Left ventricle myocardium superior (tissue), 1 donor: ENCODE results near the gene MAPK8IP2. TPM values are rescaled to one million over a fixed set of nuclear protein-coding genes. Genes with fewer than 3 reads are reported as not detected.
A peak's percentile ranks its signal among the peaks of the same experiment; 100 is the strongest.
"Not testable (repeated sequence)": the region's sequence is repeated elsewhere in the genome, so short reads cannot be mapped to it uniquely, and the experiment has no call there.

Experiments
- ATAC-seq: fragments of 200-7000 bp; cut with Tn5 transposase; one replicate; pipeline ENCODE4 v1.9.1; 2020; ENCODE audit warnings: mild to moderate bottlenecking, moderate library complexity
- DNase-seq: peaks from one replicate; pipeline ENCODE4 v3.0.0-alpha.2; 2020
- intact Hi-C: fragments of 100-400 bp; cut with micrococcal nuclease; formaldehyde crosslinking; loops from one replicate; pipeline ENCODE4 v1.11.0; 2022
- total RNA-seq: library from RNA; stranded (reverse); fragmentation: NEBNext Ultra II Directional; extraction: Animal tissue kit (Norgen Biotek cat#: 25700); gene quantifications from one replicate; pipeline ENCODE4 v1.2.1, GENCODE V29; 2021
- donor health status: DM: no; HTN: yes; CAD: no; lungs with severe emphysema.

The MAPK8IP2 gene
- total RNA-seq, 1 donor from 2014 or later, result 0.57 TPM

DNA sequence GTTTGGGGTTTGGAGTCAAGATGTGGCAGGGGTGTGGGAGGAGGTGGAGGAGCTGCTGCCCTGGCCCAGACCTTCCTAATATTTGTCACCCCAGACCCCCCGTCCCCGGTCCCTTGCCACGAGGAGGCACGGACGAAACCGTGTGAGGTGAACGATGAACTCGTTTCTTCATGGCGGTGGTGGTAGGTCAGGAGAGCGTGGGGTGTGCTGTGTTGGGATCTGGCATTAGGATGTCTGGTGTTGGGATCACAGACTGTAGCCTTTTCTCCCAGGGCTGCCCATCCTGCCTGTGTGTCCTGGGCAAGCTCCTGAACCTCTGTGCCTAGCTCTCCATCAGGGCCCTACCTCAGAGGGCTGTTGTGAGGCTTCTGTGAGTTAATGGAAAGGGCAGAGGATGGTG lies 8.4 kb downstream of the MAPK8IP2 start:
- no peak for ATAC-seq

DNA sequence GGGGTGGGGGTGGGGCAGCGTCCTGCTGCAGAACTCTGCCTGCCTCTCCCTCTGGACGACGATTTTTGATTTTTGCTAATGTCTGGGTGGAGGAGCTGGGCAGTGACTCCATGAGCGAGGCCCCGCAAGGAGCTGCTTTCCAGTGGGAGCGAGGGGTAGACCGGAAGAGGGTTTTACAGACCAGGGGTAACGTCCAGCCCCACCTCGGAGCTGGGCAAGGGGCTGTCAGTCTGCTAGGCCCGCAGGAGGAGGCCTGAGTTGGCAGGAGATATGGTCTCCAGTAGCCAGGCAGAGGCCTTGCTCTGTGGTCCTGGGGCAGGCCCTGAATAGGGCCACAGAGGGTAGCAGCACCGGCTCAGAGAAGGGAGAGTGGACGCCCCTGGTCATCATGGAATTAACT lies 9.0 kb downstream of the MAPK8IP2 start:
- DNase-seq (no peak), ATAC-seq (no peak)
- intact Hi-C loops, result no loop called here

More for the DNA sequence above, 8.4 kb downstream of the MAPK8IP2 start:
- intact Hi-C loops, result no loop called here
- DNase-seq, result no peak

DNA sequence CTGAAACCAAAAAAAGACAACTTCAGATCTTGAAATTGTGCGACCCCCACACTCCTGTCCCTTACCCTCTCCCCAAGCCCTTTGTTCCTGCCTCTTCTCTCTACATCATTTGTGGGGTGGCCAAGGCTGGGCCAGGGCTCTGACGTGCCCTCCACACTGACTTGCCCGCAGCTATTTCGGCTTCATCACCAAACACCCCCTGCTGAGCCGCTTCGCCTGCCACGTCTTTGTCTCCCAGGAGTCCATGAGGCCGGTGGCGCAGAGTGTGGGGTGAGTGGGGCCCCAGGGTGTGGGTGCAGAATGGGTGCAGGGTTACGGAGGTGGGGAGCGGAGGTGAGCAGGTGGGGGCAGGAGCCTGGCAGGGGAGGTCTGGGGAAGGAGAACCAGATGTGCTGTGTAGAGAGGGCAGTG lies 9.5 kb downstream of the MAPK8IP2 start:
- DNase-seq (no peak), ATAC-seq (no peak)
- intact Hi-C loops, result no loop called here

DNA sequence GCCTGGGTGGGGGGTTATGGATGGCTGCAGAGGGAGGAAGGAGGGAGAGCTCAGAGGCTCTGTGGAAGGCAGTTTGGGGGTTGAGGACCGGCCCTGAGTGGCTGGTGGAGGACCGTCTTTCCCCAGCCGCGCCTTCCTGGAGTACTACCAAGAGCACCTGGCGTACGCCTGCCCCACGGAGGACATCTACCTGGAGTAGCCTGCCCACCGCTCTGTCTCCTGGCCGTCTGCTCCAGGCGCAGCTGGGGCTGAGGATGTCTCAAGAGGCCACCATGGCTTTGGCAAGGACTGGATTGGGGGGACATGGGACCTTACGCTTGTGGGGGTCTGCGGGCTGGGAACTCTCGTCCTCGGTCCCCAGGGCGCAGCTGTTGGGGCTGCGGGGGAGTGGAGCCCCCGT lies 10.0 kb downstream of the MAPK8IP2 start:
- DNase-seq (no peak), ATAC-seq (no peak)
- intact Hi-C loops, result no loop called here

DNA sequence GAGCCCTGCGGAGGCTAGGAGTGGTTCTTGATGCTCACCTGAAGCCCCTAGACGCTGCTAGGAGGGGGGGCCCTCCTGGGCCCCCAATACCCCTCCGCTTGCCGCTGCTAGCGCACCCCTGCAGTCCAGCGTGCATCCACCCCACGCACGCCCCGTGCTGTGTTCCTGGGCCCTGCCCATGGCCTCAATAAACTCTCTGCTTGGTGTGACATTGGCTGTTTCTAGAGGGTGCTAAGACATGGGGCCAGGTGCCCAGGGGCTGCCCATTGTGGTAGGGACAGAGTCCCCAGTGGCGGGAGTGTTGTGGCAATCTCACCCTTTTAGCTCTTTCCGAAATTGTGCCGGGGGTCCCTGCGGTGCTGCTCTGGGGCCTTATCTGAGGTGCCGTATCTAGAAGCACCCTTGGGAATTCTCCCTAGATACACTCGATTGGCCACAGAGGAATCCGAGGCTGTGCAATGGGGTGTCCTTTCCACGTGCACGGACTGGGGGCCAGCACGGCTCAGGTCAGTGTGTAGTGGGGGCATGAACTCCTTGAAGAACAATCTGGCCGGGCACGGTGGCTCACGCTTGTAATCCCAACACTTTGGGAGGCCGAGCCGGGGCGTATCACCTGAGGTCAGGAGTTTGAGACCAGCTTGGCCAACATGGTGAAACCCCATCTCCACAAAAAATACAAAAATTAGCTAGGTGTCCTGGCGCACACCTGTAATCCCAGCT lies 10.9 kb downstream of the MAPK8IP2 start:
- intact Hi-C loops, result no loop called here
- no peak for DNase-seq
- no peak for ATAC-seq

DNA sequence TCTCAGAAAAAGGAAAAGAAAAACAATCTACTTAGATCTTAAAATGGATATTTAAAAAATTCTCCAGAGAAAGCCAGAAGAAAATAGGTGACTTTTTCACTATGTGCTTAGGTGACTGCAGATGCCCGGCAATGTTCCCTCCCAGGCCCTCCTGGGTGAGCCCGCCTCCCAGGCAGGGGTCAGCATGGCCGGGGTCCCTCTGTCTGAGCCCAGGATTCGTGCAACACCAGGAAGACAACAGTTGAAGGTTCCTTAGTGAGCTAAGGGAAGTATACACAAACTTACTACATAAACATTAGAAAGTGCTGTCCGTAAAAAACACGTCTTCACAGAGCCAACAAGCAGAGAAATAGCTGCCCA lies 11.6 kb downstream of the MAPK8IP2 start:
- ATAC-seq (no peak), DNase-seq (no peak)
- intact Hi-C loops, result no loop called here

DNA sequence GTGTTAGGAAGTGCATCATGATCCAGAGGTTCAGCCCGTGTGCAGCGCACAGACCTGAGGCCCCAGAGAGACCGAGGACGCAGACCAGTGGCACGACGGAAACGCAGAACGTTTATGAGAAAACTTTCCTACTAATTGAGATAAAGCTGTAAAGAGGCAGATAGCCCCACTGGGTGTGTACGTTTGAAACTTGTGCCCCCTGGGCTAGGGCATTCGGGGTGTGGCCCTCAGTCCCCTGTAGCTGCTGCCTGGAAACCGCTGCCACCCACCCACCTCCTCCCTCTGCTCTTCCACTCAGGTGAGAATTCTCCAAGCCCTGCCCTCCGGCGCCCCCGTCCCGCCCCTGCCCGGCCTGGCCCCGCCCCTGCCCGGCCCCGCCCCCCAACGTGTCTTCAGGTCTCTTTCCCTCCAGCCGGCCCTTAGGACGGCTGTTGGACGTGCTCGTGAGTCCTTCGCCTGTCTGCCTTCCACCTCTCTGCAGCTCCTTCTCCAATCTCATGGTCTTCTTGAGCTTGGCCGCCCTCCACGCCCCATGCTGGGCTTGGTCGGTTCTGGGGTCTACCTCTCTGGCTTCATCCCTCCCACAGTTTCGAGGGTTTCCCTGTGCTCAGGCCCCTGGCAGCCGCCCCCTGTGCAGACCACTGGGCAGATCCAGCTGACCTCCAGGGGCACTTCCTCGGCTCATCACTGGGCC lies 12.1 kb downstream of the MAPK8IP2 start:
- intact Hi-C loops, result no loop called here
- DNase-seq (no peak), ATAC-seq (peak; percentile 15)

DNA sequence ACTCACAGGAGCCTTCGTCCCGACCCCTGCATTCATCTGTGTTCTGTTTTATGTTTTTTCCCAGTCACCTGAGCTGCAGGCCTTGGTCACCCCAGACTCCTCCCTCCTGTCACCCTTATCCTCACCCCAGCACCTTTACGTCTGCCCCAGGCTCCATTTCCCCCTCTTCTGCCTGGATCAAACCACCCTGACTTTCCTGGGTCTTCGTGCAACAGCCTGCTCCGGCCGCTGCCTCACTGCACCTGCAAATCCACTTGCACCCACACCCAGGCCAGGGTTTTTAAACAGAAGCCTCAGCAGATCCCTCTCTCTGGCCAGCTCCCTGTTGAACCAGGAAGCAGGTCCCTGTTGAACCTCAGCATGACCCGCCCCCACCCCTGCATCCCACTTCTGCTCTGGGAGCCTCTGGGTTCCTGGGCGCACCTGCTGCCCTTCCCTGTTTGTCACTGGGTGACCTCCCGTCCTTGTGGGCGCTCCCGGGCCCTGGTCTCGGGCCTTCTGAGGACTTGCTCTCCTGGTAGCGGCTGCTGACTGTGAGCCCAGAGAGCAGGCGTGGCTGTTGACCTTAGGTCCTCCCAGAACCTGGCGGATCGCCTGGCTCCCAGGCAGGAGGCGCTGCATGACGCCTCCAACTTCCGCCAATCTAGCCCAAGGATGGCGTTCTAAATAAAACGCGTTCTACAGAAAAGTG lies 12.8 kb downstream of the MAPK8IP2 start:
- intact Hi-C loops, result no loop called here
- peak; percentile 79 for DNase-seq
- peak; percentile 88 for ATAC-seq

DNA sequence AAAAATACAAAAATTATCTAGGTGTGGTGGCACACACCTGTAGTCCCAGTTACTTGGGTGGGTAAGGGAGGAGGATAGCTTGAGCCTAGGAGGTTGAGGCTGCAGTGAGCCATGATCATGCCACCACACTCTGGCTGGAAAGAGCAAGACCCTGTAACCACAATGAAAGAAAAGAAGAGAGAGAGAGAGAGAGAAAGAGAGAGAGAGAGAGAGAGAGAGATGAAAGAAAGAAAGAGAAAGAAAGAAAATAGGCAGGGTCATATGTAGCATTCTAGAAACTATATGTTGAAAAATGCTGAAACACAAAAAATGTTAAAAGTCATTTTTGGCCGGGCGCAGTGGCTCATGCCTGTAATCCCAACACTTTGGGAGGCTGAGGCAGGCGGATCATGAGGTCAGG lies 13.7 kb downstream of the MAPK8IP2 start:
- intact Hi-C loops, ATAC-seq, DNase-seq: not testable (repeated sequence)

DNA sequence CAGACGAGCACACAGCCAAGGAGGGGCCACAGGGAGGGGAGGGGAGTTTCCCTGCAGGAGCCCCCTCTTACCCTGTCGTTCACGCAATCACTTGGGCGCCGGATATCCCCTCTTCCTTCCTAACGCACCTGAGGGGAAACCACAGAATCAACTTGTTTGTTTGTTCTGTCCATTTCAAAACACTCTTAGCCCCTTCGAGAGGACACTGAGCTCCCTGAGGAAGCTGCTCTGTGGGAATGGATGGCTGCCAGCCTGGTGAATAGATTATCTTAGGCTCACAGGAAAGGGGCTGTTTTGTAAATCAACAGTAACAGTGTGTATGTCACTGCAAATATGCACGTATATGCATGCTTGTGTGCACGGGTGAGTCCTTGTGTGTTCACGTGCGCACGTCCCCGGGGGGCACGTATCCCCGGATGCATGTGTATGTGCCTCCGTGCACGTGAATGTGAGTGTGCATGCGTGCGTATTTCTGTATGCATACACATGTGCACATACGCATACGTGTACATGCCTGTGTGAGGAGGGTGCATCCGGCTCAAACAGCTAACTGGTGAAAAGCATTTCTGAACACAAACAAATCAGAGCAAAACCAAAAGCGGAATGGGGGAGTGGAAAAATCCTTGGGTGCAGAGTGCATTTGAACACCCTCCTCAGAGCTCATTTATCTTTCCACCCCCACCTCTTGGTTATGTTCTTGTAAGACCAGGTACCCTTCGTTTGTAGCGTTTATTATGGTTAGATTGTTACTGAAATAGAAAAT lies 20.2 kb downstream of the MAPK8IP2 start:
- intact Hi-C loops, result no loop called here
- peak; percentile 85 for DNase-seq
- ATAC-seq, result peak; percentile 80

DNA sequence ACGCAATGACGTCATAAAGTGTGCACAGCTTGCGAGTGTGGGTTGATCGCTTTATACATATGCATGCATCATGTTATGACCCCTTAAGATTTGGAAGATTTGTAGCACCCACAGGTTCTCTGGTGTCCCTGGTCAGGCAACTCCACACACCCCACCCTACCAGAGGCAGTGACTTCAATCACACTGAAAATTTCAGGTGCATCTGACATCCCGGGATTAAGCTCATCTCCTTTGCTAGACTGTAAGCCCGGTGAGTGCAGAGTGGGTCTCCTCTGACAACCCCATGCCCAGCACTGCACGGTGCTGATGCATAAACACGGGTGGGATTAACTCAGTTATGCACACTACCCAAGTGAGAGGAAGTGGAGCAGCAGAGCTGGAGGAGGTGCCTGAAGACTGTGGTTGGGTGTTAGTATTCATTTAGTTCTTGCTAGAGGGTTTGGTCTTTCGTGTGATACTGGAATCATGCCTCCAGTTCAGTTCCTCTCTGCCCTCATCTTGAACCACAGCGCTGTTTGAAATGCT lies 20.8 kb downstream of the MAPK8IP2 start:
- intact Hi-C loops, result no loop called here
- DNase-seq (no peak), ATAC-seq (peak; percentile 30)

DNA sequence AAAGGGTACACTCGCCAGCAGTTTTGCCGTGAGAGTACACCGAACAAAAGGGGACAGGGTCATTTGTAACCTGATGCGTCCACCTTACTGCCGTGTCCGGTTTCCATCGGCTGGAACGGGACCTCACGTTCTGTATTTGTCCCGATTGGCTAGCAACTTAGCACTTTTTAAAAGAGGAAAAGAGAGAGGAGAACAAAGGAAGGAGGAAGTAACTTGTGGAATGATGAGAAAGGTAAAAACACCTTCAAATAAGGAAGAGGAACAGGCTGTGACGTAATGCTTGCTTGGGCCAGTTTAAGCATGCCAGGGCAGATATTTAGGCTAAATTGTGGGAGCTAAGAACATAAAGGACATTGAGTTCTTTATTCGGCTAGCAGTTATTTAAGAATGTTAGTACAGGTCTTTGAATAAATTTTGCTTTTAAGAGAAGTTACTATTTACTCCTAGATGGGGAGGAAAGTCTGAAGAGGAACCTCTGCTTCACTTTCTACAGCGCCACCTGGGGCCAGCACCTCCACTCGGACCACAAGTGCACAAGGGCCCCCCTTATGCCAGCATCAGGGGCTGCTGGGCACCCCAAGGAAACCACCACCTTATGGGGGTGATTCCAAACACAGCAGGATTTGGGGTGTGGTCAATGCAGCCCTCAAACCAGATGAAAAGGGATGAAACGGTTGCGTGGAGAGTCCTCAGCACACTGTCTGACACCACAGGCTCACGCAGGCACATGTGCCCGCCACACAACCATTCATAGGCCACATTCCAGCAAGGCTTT lies 21.5 kb downstream of the MAPK8IP2 start:
- ATAC-seq, result no peak
- no peak for DNase-seq
- intact Hi-C loops, result no loop called here

DNA sequence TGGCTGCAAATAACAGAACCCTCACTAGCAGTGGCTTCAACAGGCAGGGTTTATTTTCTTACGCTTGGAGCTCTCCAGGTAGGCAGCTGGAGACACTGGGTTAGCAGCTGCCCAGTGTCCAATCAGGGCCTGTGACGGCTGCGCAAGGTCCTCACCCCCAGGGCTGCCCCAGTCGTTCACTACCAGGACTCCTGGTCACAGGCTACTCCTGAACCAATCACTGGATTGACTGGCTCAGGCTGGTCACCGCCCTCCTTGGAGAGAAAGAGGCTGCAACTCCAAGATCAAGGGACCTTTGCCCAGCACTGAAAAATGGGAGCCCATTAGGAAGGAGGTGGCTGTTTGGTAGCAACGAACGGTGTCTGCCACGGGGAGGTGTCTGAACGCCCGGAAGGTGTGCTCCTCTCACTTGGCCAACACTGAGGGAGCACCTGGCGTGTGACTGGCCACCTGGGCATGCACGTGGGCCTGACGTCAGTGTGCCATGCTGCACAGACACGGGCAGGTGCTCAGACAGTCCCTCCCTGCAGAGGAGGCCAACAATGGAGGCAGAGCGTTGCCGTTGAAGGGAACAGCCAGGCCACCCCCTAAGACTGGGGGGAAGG lies 22.2 kb downstream of the MAPK8IP2 start:
- intact Hi-C loops, result no loop called here
- ATAC-seq (no peak), DNase-seq (no peak)

DNA sequence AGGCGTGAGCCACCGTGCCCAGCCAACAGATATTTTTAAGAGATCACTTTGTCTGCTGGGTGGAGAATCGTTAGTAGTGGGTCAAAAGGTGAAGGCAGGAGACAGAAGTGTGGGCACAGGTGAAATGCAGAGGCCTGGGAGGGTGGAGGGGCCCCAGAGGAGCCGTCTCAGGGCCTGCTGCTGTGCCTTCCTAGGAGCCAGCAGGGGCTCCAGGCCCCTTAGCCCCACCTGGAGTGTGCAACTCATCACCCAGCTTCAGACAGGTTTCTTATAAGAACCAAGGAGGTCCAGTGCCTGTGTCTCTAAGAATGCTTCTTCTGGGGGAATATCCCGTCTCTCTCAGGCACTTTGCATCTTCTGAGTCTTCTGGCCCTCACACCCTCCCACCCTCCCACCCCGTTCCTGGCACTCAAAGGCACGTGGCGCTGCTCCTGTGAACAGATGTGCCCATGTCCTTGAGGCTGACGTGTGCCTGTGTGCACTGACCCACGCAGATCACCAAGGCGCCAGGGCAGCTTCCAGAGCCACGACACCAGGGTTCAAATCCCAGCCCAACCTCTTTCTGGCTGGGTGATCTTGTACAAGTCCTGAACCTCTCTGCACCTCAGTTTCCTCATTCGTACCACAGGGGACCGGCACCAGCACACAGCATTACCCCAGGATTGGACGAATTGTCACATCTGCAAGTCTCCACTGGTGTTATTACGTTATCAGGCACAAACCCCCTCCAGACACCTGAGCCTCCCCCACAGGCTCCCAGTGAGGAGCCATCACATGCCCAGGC lies 23.9 kb downstream of the MAPK8IP2 start:
- DNase-seq (no peak), ATAC-seq (no peak)
- intact Hi-C loops, result no loop called here

DNA sequence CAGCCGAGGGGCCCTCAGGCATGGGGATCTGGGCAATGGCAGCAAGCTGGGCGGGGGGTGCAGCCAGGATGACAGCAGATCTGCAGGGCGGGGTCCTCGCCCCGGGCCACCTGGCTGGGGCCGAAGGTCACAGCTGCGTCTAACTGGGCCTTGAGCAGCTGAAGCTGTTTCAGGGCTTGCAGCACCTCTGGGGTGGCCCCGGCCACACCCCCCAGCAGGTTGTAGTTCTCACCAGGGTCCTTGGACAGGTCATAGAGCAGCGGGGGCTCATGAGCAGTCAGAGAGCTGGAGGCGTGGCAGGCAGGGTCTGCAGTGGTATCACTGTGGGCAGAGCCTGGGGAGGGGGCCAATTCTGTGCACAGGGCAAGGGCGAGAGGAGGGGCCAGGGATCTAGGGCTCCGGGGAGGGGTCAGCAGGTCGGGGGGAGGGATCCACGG lies 24.6 kb downstream of the MAPK8IP2 start:
- ATAC-seq, result no peak
- no peak for DNase-seq
- intact Hi-C loops, result no loop called here

DNA sequence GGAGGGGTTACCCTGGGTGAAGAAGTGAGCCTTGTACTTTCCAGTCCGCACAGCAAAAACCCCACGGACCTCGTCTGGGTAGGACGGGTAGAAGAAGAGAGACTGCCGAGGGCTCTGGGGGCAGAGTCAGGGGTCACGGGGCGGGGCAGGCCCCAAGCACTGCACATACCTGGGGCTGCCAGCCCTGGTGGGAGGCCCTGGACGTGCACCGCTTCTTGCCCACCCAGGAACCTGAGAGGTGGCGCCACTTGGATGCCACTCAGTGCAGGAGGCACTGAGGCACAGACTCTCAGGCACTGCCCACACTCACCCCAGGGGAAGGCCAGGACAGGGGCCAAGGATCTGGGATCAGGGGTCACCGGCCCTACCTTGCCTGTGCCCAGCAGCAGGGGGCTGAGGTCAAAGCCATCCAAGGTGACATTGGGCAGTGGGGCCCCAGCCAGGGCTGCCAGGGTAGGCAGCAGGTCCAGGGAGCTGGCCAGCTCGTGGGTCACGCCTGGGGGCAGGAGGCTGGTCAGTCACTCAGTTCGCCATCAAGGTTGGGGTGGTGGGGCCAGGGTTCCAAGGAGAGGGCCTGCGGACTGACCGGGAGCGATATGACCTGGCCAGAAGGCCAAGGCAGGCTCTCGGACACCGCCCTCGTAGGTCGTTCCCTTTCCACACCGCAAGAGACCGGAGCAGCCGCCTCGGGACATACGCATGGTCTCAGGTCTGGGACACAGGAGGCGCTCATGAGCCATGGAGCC lies 25.1 kb downstream of the MAPK8IP2 start:
- ATAC-seq (no peak), DNase-seq (no peak)
- intact Hi-C loops, result no loop called here

DNA sequence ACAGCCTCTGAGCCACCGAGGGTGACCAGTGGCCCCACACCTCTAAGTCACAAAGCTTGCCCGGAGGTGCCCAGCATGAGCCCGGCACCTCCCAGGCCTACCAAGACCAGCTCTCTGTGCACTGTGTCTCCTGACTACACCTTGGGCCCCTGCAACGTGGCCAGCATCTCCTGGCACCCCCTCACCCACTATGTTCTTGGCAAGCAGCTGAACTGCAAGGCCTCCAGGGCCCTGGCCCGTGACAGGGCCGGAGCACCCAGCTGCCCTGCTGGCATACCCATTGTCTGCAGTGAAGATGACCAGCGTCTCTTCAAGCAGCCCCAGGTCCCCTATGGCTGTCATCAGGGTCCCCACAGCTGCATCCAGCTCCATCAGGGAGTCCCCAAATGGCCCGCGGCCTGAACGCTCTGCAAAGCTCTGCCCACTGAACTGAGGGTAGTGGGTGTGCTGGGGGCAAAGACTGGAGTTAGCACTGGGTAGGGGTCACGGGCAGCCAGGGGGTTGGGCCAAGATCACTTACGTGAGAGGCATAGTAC lies 25.8 kb downstream of the MAPK8IP2 start:
- ATAC-seq (no peak), DNase-seq (no peak)
- intact Hi-C loops, result no loop called here
